NCI-H2171 (cell line): ENCODE results near the gene HOXC11.

Experiments used
- DNase-seq: peaks from one replicate; lab custom pipeline; 2025; lab: John Stamatoyannopoulos, UW

HOXC11 gene

DNA sequence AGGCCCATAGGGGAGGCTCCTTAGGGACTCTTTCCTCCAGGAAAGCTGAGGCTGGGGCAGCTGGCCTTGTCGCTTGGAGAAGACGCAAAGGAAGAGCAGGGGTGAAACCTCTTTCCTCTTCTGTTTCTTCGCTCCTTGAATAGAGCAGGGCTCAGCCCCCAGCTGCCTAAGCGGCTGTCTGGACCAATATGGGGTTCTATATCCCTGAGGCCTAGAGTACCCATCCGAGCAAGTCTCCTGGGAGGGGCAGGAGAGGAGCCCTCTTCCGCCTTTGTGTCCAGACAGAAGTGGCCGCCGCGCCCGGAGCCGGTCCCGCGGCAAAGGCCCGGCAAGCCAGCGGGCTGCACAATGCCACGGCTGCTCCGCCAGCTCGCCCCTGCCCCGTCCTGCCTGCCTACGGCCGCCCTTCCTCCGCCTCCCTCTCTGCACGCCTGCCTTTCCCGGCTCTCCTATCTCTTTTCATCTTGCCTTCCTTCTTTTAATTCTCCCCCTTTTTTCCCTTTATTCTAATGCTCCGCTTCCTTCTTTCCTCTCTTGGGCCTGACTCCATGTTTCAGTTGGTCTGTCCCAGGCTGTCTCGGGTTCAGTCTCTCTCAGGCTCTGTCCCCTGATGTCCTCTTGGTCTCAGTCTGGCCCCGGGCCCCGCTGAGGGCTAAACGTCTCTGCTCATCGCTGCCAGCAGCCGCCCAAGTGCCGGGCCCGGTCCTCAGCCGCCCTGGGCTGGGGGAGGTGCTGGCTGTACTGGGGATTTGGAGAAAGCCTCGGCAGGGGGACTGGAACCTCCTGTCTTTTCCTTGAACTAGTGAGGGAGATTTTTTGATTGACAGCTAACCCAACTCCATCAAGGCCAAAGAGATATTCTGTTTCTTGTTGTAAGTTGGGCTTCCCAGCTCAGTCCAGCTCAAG is 24.5 kb downstream of the HOXC11 start:
- DNase-seq, result no peak

DNA sequence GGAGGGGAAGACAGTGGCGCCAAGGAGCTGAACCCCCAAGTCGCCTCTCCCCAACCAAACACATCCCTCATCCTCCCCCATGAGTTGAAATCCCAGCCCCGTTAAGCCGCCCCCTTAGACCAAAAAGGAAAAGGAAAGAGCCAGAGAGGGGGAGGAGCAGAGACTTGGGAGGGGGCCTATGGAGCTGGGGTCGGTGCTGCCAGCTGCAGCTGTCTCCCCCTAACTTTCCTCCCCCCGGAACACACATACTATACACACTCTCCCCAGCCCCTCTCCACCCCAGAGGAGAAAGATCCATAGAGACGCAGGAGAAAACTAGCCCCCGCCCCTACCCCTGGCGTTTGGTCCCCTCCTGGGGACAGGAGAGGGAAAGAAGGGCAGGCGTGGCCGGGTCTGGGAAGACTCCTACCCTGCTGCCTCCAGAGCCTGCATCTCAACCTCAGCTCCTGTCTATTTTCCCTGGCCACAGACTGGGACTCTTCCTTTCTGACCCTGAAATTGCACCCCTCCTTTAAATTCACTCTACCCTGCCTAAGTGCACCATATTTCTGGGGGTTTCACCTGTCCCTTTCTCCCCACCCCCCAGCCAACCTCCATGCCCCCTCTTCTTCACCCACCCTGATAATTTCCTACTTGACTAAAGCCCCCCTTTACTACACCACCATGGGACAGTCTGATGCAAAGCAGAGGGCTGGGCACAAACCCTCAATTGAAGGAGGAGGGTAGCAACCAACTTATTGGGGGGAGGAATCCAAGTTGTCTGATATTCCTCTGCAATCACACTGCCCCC is 25.4 kb downstream of the HOXC11 start:
- DNase-seq, result no peak

DNA sequence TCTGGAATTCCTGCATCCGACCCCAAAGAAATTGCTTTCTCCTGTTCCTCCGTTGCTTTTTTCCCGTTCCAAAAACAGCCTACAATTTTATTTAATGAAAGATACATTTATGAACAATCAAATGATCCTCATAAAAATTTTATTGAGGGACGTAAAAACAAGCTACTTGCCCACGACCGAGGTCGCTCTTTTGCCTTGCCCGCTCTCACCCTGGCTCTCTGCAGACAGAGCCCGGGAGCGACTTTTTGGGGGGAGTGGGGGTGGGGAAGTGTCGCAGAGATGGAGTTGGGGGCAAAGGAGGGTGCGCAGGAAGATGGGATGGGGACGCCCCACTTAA is 25.9 kb downstream of the HOXC11 start:
- DNase-seq, result no peak

DNA sequence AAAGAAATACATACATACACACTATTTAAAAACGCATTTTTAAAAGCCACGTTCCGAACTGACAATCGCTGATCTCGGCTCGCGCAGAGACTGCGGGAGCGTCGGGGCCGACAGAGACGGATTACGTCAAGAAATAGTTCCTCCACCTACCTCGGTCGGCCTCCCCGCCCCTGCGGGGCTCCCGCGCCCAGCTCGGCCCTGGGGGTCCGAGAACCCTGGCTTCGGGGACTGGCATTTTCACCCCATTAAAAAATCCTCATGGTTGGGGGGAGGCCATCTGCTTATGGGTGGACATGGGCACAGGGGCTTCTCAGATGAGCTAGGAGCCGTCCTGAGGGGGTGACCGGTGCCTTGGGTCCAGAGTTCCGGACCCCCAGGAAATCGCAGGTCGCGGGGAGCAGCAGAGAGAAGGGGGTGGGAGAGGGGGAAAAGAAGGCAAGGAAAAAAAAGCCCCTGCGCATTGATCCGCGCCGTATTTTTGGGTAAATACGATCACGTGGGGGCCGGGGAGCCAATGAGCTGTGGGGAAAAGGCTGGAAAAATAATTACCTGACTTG is 26.7 kb downstream of the HOXC11 start:
- no peak for DNase-seq

DNA sequence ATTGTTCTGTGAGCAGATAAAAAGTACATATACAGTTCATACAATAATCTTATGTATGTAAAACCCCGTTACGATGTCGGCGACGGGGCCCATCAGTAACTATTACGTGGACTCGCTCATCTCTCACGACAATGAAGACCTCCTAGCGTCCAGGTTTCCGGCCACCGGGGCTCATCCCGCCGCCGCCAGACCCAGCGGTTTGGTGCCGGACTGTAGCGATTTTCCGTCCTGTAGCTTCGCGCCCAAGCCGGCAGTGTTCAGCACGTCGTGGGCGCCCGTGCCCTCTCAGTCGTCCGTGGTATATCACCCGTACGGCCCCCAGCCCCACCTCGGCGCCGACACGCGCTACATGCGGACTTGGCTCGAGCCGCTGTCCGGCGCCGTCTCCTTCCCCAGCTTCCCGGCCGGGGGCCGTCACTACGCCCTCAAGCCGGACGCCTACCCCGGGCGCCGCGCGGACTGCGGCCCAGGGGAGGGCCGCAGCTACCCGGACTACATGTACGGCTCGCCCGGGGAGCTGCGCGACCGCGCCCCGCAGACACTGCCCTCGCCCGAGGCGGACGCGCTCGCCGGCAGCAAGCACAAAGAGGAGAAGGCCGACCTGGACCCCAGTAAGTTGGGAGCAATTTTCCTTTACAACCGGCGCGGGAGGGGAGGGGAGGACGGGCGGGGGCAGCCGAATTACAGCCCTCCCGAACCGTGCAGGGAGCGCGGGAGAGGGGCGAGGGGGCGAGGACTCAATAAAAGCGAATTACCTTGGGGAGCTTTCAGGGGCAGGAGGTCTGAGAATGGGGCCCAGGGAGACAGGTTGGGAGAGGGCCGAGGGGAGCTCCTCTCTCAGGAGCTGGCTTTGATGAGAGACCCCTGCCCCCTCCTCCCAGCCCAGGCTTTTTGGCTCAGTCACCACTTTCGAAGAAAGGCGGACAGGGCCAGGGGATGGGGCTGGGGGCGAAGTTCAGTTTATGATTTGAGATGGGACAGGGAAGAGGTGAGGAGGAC is 27.5 kb downstream of the HOXC11 start, which contains the start of gene HOXC9:
TSS of gene HOXC9 (plus strand) at position 46 of the 999 bp plus-strand sequence. CDS start at position 74, 28 bp downstream.
- no peak for DNase-seq

DNA sequence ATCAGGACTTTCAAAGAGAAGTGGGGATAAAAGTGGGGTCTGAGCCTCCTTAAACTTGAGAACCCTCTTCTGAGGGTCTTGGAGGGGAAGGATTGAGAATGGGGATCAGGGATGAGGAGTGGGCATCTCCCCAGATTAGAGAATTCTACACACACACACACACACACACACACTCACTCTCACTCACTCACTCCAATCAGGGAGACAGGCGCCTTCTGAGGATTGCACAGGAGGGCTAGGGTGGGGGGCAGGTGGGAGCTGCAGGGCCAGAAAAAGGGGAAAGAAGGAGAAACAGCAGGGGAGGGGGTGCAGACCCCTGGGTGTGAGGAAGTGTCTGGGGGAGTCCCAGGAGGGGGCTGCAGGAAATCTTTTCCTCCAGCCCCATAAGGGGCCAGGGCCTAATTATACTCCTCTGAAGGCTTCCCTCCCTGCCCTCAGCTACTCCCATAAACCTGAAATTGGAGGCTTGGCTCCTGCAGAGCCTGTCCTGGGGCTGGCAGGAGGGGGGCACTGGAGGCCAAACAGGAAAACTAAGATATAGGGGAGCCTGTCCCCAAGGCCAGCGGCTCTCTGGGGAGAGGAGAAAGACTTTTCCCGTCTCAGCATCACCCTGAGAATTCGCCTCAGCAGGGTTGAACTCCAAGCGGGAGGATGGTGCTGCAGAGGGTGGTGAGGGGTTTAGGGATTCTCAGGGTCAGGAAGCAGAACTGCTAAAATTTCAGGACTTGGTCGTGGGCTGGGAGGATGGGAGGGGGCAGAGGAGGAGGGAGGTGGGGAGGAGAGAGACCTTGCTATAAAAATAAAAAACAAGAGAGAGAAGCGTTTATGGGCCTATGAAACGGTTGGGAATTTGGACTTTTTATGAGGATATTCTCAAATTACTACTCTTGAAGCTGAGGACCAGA is 28.6 kb downstream of the HOXC11 start:
- DNase-seq, result no peak

DNA sequence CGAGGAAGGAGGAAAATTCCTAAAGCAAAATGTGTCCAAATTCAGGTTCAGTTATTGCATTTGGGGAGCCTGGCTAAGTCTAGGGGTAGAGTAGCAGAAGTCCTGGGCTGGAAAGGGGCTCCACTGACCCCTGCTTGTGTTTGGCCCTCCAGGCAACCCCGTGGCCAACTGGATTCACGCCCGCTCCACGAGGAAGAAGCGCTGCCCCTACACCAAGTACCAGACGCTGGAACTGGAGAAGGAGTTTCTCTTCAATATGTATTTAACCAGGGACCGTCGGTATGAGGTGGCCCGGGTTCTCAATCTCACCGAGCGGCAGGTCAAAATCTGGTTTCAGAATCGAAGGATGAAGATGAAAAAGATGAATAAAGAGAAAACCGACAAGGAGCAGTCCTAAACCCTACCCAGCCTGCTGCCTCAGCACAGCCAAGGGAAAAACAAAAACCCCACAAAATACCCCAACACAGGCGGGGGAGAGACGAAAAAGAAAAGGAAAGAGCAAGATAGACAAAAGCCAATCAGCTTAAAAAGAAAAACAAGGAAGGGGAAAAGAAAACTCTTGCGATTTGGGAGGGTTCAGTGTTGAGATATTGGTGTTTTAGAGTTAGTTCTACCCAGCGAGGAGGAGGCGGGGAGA is 29.5 kb downstream of the HOXC11 start:
- no peak for DNase-seq

DNA sequence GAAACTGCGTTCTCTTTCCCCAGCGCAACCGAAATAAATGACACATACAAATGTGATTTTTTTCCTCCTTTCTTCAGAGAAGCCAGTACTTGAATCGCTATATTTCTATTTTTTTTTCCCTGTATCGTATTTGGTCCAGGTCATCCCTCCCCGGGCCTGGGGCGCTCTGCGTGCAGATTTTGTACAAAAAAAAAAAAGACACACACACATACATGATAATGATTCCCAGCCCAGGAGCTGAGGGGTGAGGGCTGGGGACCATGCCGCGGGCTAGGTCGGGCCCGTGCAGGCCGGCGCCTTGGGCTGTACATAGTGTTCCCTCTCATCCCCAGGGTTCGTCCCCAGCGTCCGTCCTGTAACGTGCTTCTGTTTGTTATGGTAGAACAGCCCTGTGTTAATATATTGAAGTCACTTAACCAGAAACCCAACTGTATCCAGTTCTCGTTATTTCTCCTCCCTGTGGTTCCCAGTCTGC is 30.0 kb downstream of the HOXC11 start:
- DNase-seq, result no peak

DNA sequence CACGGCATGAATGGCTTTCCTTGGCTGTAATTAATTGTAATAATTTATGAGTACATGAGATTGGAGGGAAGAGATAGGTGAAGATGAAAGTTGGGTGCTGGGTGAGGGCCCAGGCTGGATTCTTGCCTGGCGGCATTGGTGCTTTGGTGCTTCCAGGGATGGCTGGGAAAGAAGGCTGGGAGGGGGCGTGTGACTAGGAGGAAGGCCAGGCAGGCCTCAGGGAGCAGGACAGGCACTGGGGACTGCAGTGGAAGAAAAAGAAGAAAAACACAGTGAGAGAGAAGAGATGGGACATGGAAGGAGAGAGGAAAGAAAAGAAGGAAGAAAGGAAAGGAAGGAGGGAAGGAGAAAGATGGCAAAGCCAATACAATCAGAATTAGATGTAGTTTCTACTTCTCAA is 30.7 kb downstream of the HOXC11 start:
- no peak for DNase-seq

DNA sequence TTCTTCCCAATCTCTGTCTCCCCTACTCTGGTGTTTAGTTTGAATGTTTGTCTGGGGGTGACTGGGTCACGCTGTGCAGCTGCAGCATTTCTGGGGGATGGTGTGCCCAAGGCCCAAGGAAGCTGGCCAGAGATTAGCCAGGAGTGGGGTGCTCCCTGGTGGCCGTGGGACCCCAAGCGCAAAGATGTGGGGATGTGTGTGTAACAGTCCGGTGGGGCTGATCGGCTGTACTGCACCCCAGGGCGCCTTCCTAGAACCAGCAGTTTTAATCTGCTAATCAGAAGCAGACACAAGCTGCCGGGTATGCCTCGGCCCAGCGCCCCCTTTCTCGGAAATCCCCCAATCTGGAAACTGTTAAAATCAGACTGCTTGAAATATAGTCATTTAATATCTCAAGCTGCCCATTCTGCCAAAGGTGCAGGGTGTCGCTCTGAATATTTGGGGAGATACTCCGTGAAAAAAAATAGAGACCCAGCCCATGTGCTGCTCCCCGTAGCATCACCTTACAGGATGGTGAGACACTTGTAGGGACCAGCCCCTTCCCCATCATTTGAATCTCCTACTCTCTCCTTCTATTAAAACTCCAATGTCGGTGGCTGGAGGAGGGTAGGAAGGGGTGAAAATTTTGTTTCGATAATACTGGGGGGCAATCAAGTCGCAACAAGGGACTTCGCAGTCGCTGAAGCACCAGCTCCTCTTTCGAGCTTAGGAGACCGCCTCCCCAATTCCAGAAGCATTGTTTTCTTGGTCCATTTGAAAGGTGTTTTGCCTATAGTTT is 31.3 kb downstream of the HOXC11 start:
- no peak for DNase-seq

DNA sequence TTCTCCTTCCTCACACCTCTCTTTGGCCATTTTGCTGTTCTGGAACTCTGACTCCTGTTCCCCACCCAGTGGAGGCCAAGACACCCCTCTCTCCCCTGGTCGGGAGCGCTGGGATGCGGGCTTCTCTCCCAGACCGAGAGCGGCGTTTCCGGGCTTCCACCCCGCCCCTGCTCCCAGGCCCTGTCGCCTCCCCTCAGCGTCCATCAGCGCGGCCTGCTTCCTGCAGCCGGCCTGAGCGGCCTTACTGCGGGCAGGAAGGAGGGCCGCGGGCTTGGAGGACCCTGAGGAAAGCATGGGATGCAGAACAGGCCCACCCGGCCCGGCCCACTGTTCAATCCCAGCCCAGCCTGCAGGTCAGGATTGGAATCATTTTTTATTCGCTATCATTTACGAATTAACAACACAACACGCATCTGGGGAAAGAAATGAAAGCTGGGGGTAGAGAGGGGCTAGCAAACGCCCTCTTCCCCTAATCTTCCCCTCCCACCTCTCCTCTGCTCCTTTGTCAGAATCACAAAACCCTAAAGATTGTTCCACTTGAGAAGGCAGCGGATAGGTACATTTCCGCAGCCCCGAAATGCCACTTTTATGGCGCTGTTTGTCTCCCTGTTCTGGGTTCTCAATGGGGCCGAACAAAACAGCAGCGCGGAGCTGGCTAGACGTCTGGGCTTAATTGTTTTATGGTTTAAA is 32.1 kb downstream of the HOXC11 start:
- no peak for DNase-seq

DNA sequence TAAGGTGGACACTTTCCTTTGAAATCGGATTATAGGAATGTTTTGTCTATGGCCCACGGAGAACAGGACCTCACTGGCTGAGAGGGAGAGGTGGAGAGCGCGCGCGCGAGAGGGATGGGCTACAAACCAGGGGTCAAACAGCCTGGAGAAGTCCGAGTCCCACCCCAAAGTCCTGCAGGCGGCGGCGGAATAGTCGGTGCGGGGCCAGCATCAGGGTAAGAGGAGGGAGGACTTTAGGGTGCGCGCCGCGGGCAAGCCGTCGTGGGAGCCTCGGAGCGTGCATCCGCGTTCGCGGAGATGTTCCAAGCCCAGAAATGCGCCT is 32.6 kb downstream of the HOXC11 start:
- no peak for DNase-seq

DNA sequence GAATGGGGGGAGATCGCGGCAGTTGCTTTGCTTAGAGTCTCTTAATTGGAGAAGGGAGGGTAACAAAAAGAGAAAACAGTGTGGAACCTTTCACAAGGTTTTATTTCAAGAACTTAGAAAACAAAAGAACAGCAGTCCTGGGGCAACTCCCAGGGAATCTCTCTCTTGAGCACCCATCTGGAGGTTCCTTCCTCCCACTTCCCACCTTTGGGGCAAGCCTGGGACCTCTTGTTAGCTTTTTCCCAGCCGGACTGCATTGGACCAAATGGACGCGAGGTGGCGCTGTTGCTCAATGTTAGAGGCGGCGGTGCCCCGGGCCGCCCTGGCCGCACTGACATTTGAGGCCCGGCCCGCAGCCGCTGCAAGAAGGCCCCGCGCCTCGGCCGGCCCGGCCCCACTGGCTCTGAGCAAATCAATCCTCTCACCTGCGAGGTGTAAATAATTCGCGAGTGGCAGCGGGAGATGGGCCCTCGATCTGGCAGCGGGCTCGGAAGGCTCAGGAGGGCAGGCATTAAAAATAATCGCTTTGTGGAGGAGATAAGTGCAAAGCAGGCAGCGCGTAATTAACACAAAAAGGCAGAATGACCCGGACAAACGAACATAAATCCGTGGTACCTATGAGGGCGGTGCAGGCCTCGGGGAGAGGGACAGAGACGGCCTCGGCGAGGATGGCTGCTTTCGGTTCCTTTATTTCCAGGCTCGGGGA is 33.1 kb downstream of the HOXC11 start:
- peak; percentile 71 for DNase-seq

DNA sequence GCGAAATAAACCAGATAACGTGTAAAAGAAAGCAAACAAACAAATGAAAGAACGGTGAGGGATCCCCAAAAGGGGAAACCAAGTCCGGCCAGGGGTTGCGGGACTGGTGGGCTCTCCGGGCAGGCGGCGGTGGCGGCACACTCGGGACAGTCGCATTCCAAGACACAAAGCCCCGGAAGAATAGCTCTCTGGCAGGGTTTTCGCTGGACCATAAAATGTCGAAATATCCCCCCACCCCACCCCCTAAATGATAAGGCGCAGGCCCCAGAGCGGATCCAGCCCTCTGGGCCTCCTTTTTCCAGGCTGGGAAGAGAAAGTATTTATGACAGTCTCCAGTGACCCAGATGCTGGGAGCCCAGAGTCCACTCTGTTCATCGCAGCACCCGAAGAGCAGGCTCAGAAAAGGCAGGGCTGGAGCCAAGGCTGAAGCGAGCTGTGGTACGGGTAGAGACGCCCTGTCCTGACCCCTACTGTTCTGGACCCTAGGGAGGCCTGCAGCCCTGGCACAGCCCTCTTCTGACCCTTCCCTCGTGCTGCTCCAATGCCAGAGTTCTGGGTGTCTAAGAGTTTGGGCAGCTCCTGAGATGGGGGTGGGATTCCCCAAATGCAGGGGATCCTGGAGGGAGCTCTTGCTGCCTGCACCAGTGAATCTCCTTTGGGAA is 33.8 kb downstream of the HOXC11 start:
- no peak for DNase-seq

DNA sequence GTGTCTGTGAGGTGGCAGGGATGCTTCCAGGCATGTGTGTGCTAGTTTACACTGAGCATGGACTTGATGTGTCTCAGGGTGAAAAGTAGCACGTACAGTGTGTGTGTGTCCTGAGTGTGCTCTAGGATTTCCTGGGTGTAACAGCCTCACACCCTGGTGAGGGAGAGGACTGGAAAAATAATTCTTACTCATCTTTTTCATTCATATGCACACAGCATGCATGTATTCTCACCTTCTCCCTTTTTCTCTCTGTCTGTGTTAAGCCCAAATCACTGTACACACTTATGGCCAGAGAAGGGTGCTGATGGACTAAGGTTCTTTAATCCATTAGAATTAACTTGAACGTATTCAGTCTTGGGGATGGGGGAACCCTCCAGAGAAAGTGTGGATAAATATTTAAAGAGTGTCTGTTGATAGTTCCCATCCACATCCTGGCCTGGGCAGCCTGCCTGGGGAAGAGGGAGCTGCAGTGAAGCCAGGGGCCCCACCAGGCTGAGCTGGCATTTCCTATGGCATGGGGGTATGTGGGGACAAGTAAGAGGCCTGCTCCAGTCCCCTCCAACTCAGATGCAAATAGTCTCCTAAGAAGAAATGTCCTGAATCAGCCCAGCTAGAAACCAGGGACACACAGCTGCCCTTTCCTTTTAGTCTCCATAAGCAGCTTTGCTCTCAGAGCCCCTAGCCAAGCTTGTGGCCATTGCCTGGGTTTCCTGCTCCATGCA is 34.8 kb downstream of the HOXC11 start:
- DNase-seq, result no peak

DNA sequence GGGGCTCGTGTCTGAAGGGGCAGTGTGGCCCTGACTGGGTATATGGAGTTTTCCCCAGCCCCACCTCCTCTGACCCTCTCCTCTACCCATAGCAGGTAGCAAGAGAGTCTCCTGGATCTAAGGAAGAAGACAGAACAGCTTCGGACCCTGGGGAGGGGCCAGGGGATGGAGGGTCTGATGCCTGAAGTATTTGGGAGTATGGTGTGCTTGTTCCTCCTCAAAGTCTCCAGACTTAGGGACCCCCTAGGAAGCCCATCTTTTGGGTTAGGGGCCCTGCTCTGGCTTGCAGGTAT is 35.3 kb downstream of the HOXC11 start:
- DNase-seq, result no peak
